GM12865 (cell line): ENCODE data around the gene OSBPL1A.
A peak's percentile ranks its signal among the peaks of the same experiment; 100 is the strongest.

Source experiments
- DNase-seq: peaks from one replicate; pipeline ENCODE4 v3.0.0; 2010; ENCODE audit warnings: low read depth
- H3K4me3 ChIP-seq: 2 replicates; pipeline ENCODE4 v1.5.1; 2011; ENCODE audit warnings: mild to moderate bottlenecking, low read depth, low read length, control low read depth
- CTCF ChIP-seq: IDR thresholded peaks from 2 replicates; pipeline ENCODE4 v1.5.1; 2011; ENCODE audit warnings: low read length, control low read depth, low read depth, inconsistent platforms; ENCODE audit not compliant: insufficient read depth; ENCODE audit errors: missing control alignments

OSBPL1A gene

GRCh38 chr18:24428709-24429108 lies 31.1 kb upstream of the OSBPL1A start:
- H3K4me3 ChIP-seq, result no peak overlapping the region
- TF ChIP-seq CTCF, result no peak
- DNase-seq, result no peak

GRCh38 chr18:24427484-24427883 lies 29.9 kb upstream of the OSBPL1A start:
- TF ChIP-seq CTCF, result no peak
- H3K4me3 ChIP-seq, result peak overlapping the region; percentile 95
- peak; percentile 27 for DNase-seq

GRCh38 chr18:24426398-24427294 lies 29.0 kb upstream of the OSBPL1A start, which contains the start of gene IMPACT:
Gene IMPACT (plus strand): TSS chr18:24426670. CDS start chr18:24426757, 87 bp downstream.
- peak within 1 kb of the TSS; percentile 95 for H3K4me3 ChIP-seq
- no peak for TF ChIP-seq CTCF
- peak; percentile 90 for DNase-seq

GRCh38 chr18:24426073-24426397 lies 28.4 kb upstream of the OSBPL1A start:
- peak overlapping the region; percentile 95 for H3K4me3 ChIP-seq
- TF ChIP-seq CTCF, result no peak
- DNase-seq, result no peak

- TF ChIP-seq CTCF, result no peak
- H3K4me3 ChIP-seq, result no peak overlapping the region
- no peak for DNase-seq
These were observed 24.2 kb upstream of the OSBPL1A start for GRCh38 chr18:24421831-24422230.

- no peak for DNase-seq
- no peak overlapping the region for H3K4me3 ChIP-seq
- TF ChIP-seq CTCF, result no peak
These were observed 22.9 kb upstream of the OSBPL1A start for GRCh38 chr18:24420551-24420950.

- no peak for TF ChIP-seq CTCF
- DNase-seq, result no peak
- H3K4me3 ChIP-seq, result no peak overlapping the region
These were observed 19.9 kb upstream of the OSBPL1A start for GRCh38 chr18:24417480-24417879.
